Fibroblast of skin of right biceps (primary cell): Measurements from ENCODE around the gene KLHL14.

Experiments used
- DNase-seq: peaks from one replicate; pipeline ENCODE4 v3.0.0-alpha.2; 2013

Gene KLHL14

GRCh38 chr18:32770054-32770665 is 2.7 kb downstream of the KLHL14 start:
- no peak for DNase-seq

DNA sequence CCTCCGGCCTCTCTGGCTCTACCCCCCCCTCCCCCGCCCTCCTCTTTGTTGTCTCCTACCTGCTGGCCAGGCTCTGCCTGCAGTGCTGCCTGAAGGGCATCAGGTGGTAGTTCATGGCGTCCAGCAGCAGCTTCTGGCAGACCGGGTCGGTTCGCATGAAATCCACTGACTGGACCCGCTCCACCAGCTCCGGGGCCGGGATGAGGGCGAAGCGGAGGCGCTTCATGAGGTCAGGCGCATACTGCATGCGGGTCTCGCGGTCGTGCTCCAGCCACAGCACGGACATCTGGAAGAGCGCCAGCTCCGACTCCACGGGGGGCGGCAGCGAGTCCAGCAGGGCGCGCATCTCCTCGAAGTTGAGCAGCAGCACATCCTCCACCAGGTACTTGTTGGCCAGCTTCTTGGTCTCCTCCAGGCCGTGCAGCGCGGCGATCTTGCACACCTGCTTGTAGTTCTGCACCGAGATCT is 3.2 kb downstream of the KLHL14 start:
- DNase-seq: no peak

DNA sequence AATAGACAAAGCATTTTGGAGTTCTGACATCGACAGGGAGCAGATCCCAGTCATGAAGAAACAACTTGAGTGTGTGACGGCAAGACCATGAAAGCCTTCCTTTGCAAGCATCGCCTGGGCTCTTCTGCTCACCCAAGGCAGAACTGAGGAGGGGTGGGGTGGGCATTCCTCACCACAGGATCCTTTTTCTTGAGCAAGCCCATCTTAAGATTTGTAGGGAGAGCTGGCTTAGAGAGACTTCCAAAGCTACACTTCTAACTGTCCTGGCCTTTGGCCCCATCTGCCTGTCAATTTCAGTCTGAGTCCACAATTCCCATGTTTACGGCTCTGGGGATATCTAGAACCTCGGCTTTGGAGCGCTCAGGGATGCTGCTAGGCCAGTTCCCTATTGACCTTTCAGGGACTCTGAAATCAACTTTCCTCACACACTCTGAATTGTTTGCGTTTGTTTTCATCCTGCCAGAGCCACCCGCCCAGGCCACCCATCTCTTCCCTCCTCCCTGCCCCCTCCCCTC is 3.7 kb downstream of the KLHL14 start:
- DNase-seq: no peak

DNA sequence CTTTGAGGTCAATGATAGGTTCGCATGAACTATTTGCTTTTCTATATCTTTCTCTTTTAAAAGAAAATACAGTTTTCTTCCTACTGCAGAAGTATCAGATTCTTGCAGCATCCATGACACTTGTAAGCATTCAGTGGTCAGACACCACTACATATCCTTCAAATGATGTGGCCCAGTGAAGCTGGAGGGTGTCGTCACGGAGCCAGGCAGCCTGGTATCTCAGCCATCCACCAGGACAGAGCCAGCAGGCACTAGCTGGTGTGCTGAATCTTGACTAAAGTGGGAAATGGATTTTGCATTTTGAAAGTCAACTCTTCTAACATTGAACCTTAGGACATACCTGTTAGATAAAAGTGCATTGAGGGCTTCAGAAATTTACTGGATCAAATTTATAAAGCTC is 5.4 kb downstream of the KLHL14 start:
- no peak for DNase-seq

DNA sequence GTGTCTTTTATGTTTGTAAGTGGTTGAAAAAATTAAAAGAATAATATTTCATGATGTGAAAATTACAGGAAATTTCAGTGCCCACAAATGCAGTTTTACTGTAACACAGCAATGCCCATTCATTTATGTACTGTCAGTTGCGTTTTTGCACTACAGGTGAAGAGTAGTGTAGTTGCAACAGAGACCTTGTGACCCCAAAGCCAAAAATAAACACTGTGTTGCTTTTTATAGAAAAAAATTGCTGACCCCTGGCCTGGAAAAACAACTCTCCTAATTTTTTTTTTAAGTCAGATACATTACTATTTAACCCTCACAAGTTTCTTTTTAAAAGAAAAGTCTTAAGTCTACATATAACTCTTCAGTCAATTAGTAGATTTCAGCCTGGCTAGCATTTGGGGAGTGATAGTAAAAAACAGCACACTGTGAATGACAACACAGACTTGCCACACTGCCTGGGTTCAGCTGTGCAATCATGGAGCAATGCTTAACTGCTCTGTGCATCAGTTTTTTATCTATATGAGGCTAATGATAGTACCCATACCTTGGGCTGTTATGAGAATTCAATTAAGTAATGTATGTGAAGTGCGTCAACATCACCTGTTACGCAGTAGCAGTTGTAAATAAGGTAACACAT is 8.1 kb downstream of the KLHL14 start:
- no peak for DNase-seq

DNA sequence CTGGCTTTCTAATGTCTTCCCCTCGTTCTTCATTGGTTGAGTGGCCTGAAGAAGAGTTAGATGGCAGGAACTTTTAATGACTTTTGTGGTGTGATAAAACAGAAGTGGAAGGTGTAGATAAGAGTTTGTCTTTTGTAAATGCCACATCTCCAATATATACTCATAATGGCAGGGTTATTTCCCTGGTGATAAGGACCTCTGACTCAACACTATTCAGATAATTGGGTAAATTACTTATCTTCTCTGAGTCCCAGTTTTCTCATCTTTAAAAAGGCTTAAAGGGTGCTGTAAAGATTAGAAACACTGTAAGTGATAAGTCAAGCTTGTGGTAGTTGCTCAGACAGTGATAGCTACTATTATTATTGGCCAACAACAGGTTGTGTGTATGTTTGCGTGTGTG is 9.5 kb downstream of the KLHL14 start:
- DNase-seq: no peak

- no peak for DNase-seq
Observed at GRCh38 chr18:32761231-32761630, 11.6 kb downstream of the KLHL14 start.

DNA sequence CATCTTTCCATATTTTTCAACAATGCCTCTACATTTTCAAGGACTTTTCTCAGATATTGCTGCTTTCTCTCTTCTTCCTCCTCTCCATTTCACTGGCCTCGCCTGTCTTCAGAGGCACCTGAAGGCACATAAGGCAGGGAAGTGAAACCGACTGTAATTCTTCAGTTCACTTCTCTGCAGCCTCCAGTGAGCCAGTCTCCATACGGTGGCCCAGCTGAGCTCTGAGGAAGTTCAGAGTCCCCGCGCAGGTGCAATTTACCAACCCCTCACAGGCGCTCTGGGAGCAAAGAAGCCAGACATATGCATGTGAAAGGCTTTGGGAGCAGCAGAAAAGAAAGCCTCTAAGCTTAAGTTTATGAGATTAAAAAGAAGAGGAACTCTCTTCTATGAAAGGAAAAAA is 12.4 kb downstream of the KLHL14 start:
- DNase-seq: no peak

- no peak for DNase-seq
Observed at GRCh38 chr18:32759611-32760167, 13.1 kb downstream of the KLHL14 start.

GRCh38 chr18:32754508-32755263 is 18.1 kb downstream of the KLHL14 start:
- DNase-seq: no peak

DNA sequence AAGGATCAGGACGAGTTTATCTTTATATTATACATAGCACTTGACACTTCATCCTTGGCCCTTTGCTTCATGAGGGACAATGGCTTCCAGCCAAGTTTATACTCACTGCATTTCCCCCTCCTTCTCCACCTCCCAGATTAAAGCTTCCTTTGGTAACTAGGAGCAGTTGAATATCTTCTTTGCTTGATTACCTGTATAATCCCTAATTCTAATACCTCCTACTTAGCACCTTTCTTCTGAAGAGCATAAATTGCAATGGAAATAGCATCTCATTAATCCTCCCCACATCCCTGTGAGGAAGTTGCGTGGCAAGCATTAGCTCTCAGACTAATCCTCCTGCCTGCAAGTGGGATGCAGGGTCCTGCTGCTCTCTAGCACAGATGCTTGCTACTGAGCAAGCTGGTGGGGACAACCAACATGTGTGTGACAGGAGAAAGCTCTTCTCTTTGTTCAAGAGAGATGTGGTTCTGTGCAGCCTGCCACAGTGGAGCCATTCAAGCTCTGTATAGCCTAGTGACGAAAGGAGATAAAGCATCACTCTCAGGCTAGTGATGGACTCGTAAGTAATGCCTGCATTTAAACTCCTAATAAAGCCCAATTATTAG is 19.1 kb downstream of the KLHL14 start:
- DNase-seq: no peak

DNA sequence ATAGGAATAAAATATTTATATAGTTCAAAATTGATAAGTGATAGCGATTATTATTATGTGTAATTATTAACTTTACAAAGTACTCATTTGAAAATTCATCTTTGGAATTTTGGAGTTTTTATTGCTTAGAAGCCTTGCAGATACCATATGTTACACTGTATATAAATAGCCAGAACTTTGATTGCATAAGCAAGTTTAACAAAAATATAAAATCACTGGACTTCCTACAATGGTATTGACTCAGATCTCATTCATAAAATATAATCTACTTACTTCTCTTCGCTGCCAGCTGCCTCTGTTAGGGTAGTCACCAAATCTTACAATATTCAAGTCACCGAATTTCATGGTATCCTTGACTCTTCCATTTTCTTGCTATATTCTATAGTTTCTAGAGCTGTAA is 22.5 kb downstream of the KLHL14 start:
- DNase-seq: no peak

GRCh38 chr18:32749809-32750208 is 23.0 kb downstream of the KLHL14 start:
- no peak for DNase-seq

- no peak for DNase-seq
Observed at GRCh38 chr18:32742579-32742978, 30.2 kb downstream of the KLHL14 start.

DNA sequence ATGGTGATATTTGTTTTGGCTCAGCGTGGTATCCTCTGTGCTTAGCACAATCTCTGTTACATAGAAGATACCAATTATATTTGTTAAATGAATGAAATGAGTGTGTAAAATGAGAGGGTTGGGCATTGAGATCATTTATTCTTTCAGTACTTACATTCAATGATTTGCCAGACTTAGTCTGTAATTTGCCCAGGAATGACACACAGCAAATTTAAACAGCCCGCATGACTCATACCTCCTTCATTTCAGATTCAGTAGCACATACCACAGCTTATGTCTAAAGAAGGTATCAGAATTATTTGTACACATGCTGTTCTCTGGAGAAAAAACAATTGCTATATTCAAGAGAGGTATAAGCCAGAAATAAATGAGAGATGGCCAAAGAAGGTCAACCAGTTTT is 37.0 kb downstream of the KLHL14 start:
- peak; percentile 68 for DNase-seq

GRCh38 chr18:32734442-32734841 is 38.4 kb downstream of the KLHL14 start:
- DNase-seq: no peak

DNA sequence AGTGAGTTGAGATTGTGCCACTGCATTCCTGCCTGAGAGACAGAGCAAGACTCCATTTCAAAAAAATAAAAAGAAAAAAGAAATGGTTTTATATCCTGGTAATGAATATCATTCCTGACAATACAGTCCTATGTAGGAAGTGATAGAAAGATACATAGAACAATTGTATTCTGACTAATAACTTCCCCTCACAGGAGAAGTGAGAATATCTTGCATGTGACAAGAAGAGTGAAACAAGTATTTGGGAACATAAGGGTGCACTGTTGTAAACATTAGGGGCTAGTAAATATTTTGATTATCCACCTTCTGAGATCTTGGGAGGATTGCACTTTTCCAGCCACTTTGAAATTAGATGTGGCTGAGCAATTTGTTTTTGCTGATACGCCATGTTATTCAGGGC is 40.7 kb downstream of the KLHL14 start:
- DNase-seq: no peak

DNA sequence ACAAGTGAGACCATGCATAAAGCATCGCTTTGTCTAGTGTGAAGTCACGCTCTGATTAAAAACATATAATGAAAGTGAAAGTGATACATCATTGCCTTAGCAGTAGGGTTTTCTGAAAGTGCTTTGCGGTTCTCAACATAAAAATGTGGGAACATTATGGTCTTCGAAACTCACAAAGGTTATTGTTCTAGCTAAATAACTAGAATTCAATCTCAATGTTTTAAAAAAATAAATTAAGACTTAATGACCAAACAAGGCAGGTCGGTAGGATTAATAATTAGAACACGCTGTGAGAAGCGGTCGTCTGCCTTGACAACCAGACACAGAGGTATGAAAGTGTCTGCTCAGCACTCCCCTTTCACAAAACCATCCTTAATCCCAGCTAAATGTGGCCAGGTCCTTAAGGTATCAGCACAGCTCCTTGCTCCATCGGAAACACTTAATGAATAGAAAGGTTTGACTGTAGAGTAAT is 42.2 kb downstream of the KLHL14 start:
- DNase-seq: peak; percentile 33

DNA sequence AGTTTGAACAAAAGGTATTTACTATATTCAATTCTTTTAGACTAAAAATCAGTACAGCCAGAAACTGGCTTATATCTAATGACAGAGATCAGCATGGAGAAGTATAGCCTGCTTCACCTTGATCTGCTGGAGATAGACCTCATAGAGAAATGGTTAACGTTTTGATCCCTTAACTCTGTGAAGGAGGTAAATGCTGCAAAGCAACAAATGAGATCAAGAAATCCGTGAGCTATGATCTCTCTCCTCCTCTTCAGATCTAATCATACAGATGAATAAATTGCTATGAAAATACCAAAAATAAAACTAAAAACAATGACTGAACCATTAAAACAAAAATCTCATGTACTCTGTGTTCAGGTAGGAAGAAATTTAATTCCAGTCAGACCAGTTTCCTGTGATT is 42.8 kb downstream of the KLHL14 start:
- DNase-seq: no peak

GRCh38 chr18:32724071-32724749 is 48.6 kb downstream of the KLHL14 start:
- DNase-seq: no peak

DNA sequence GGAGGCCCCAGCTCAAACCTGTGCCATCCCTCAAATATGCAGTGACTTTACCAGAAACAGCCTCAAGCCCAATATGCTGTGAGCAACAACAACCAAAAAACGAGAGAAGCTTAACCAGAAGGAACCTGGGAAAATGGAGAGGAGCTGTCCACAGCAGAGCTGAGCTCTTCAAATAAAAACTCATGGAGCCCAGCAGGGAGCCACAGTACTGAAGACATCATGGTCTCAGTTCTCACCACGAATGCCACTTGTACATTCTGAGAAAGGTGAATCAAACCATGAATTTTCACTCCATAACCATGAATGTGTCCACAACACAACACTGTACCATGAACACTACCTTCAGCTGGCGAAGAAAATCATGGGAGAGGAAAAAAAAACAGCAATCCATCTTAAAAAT is 50.5 kb downstream of the KLHL14 start:
- no peak for DNase-seq

- DNase-seq: peak; percentile 68
Observed at GRCh38 chr18:32717126-32717525, 55.7 kb downstream of the KLHL14 start.
